WTC11 (cell line): ENCODE data around the gene NDUFS2. TPM values are rescaled to one million over a fixed set of nuclear protein-coding genes. Genes with fewer than 3 reads are reported as not detected.

Experiments used
- ATAC-seq: fragments of 200-7000 bp; cut with Tn5 transposase; 2 replicates; pipeline ENCODE4 v1.10.0; 2021; ENCODE audit warnings: mild to moderate bottlenecking, moderate library complexity
- CTCF ChIA-PET: fragments of 300-600 bp; sonication (Branson Sonifier 250); formaldehyde crosslinking; loops from one replicate; lab custom pipeline; 2021; ENCODE audit warnings: antibody characterized with exemption; lab: Charles Lee
- POLR2A ChIA-PET: fragments of 350-600 bp; sonication (Branson Sonifier 250); formaldehyde crosslinking; loops from one replicate; lab custom pipeline; 2021; ENCODE audit warnings: antibody characterized with exemption; lab: Charles Lee
- DNase-seq: peaks from one replicate; pipeline ENCODE4 v3.0.0; 2021; ENCODE audit warnings: low spot score
- H3K27ac Mint-ChIP-seq: 2 replicates; pipeline ENCODE4 v1.8.0; 2021; ENCODE audit warnings: mixed read lengths
- H3K27me3 Mint-ChIP-seq: 2 replicates; pipeline ENCODE4 v1.8.0; 2021; ENCODE audit warnings: low read depth, mild to moderate bottlenecking, moderate library complexity, mixed read lengths
- H3K36me3 Mint-ChIP-seq: 2 replicates; pipeline ENCODE4 v1.8.0; 2021; ENCODE audit warnings: mixed read lengths
- H3K4me1 Mint-ChIP-seq: 2 replicates; pipeline ENCODE4 v1.8.0; 2022; ENCODE audit warnings: mixed read lengths
- H3K4me3 Mint-ChIP-seq: 2 replicates; pipeline ENCODE4 v1.8.0; 2021; ENCODE audit warnings: mild to moderate bottlenecking, moderate library complexity, mixed read lengths
- H3K9me3 Mint-ChIP-seq: 2 replicates; pipeline ENCODE4 v1.8.0; 2021; ENCODE audit warnings: mixed read lengths
- ATF6 ChIP-seq: sonication (generic); formaldehyde crosslinking; IDR thresholded peaks from 2 replicates; pipeline ENCODE4 v1.8.1; 2023; ENCODE audit warnings: mild to moderate bottlenecking, missing genetic modification reagents
- CTCF ChIP-seq: fragments of 200-600 bp; IDR thresholded peaks from 2 replicates; pipeline ENCODE4 v1.8.0; 2022; ENCODE audit warnings: antibody characterized with exemption
- FOXJ3 ChIP-seq: sonication (generic); formaldehyde crosslinking; IDR thresholded peaks from 2 replicates; pipeline ENCODE4 v1.9.0; 2021; ENCODE audit warnings: missing genetic modification reagents, mild to moderate bottlenecking, borderline replicate concordance
- HMGA2 ChIP-seq: fragments of 250-450 bp; sonication (Bioruptor Pico); IDR thresholded peaks from 2 replicates; pipeline ENCODE4 v1.4.0; 2021; ENCODE audit warnings: mild to moderate bottlenecking, moderate library complexity
- KAT7 ChIP-seq: sonication (generic); formaldehyde crosslinking; IDR thresholded peaks from 2 replicates; pipeline ENCODE4 v1.8.1; 2023; ENCODE audit warnings: missing genetic modification reagents, mild to moderate bottlenecking, borderline replicate concordance
- NFATC4 ChIP-seq: fragments of 250-450 bp; sonication (Bioruptor Pico); IDR thresholded peaks from 2 replicates; pipeline ENCODE4 v1.9.0; 2021; ENCODE audit warnings: mild to moderate bottlenecking
- RORB ChIP-seq: fragments of 250-450 bp; sonication (Bioruptor Pico); IDR thresholded peaks from 2 replicates; pipeline ENCODE4 v1.9.0; 2021; ENCODE audit warnings: mild to moderate bottlenecking
- SMAD4 ChIP-seq: sonication (generic); formaldehyde crosslinking; IDR thresholded peaks from 2 replicates; pipeline ENCODE4 v1.8.0; 2022; ENCODE audit warnings: mild to moderate bottlenecking, missing genetic modification reagents
- USF1 ChIP-seq: sonication (generic); formaldehyde crosslinking; IDR thresholded peaks from 2 replicates; pipeline ENCODE4 v1.8.0; 2022; ENCODE audit warnings: mild to moderate bottlenecking, missing genetic modification reagents
- USF2 ChIP-seq: sonication (generic); formaldehyde crosslinking; IDR thresholded peaks from 2 replicates; pipeline ENCODE4 v1.8.1; 2023; ENCODE audit warnings: mild to moderate bottlenecking, missing genetic modification reagents, moderate library complexity
- ZBTB21 ChIP-seq: sonication (generic); formaldehyde crosslinking; IDR thresholded peaks from 2 replicates; pipeline ENCODE4 v1.8.1; 2023; ENCODE audit warnings: mild to moderate bottlenecking, missing genetic modification reagents, borderline replicate concordance
- ZNF423 ChIP-seq: fragments of 250-450 bp; sonication (Bioruptor Pico); IDR thresholded peaks from 2 replicates; pipeline ENCODE4 v2.1.2; 2022; ENCODE audit warnings: mild to moderate bottlenecking, moderate library complexity
- ZNF425 ChIP-seq: fragments of 250-450 bp; sonication (Bioruptor Pico); conservative IDR thresholded peaks from 2 replicates; pipeline ENCODE4 v1.9.0; 2021; ENCODE audit warnings: mild to moderate bottlenecking
- ZSCAN18 ChIP-seq: fragments of 250-450 bp; sonication (Bioruptor Pico); IDR thresholded peaks from 2 replicates; pipeline ENCODE4 v2.1.2; 2022; ENCODE audit warnings: mild to moderate bottlenecking, moderate library complexity
- total RNA-seq: library from RNA; stranded (reverse); gene quantifications from 3 replicates; pipeline ENCODE4 v1.2.3, GENCODE V29; 2021

NDUFS2 gene
- total RNA-seq, 1 experiment from 2014 or later = 108 TPM

- no peak for TF ChIP-seq ATF6 (CRISPR knock-in tag)
- TF ChIP-seq FOXJ3 (CRISPR knock-in tag) = no peak
- no peak for TF ChIP-seq KAT7
- TF ChIP-seq RORB (CRISPR knock-in tag) = no peak
- TF ChIP-seq ZNF423 (CRISPR knock-in tag) = no peak
- no peak overlapping the region; the same call in 1 of the 2 replicates for H3K27ac Mint-ChIP-seq
- ChIA-PET POLR2A (interaction anchor here (0.6 kb wide), 1 partner anchor 54 kb away, joined by 3 read pairs; no protein-coding TSS in a partner anchor), CTCF (interaction anchor here (1.4 to 2.3 kb wide), 5 partner anchors 10 to 146 kb away, joined by 4 to 8 read pairs (median 5); partner anchors contain the start of gene PCP4L1)
- no peaks in the 10 kb centered on the region for H3K36me3 Mint-ChIP-seq
- DNase-seq (no peak), ATAC-seq (no peak)
- H3K27me3 Mint-ChIP-seq = no peaks in the 10 kb centered on the region; the same call in 1 of the 2 replicates
- H3K9me3 Mint-ChIP-seq = no peaks in the 10 kb centered on the region
- H3K4me3 Mint-ChIP-seq = no peak overlapping the region
- no peaks in the 10 kb centered on the region for H3K4me1 Mint-ChIP-seq
These were observed 34.0 kb downstream of the NDUFS2 start for GRCh38 chr1:161235957-161236775.

GRCh38 chr1:161238039-161238473, 35.9 kb downstream of the NDUFS2 start, which contains the start of gene NR1I3:
TSS of gene NR1I3 (minus strand) at chr1:161238203. CDS start at chr1:161236565, 1,638 bp downstream.
- POLR2A ChIA-PET = no interaction called here
- ATAC-seq = no peak
- Mint-ChIP-seq H3K27ac (no peak within 1 kb of the TSS), H3K36me3 (no peaks in the 10 kb centered on the region)
- CTCF ChIA-PET = interaction anchor here (0.6 to 4.2 kb wide), 4 partner anchors 12 to 68 kb away, joined by 4 to 17 read pairs (median 6); partner anchors contain the start of genes PCP4L1 and TOMM40L
- no peak for TF ChIP-seq USF2 (CRISPR knock-in tag)
- no peak for TF ChIP-seq ZNF423 (CRISPR knock-in tag)
- TF ChIP-seq ZBTB21 (CRISPR knock-in tag) = no peak
- TF ChIP-seq NFATC4 (CRISPR knock-in tag) = no peak
- TF ChIP-seq SMAD4 (CRISPR knock-in tag) = no peak
- TF ChIP-seq USF1 (CRISPR knock-in tag) = no peak
- no peak for TF ChIP-seq HMGA2
- no peak for TF ChIP-seq CTCF
- no peak for TF ChIP-seq ZNF425 (CRISPR knock-in tag)
- TF ChIP-seq ZSCAN18 (CRISPR knock-in tag) = no peak
- TF ChIP-seq, all 79 proteins: peak for 0
- H3K4me3 Mint-ChIP-seq = no peak within 1 kb of the TSS
- H3K4me1 Mint-ChIP-seq = no peaks in the 10 kb centered on the region
- H3K9me3 Mint-ChIP-seq = no peaks in the 10 kb centered on the region
- no peak for DNase-seq
- peaks cover 4% of the 10 kb centered on the region for H3K27me3 Mint-ChIP-seq
